HEK293 (cell line): ENCODE data around the gene SGPL1.

Experiments used
- CTCF ChIA-PET: fragments of 350-600 bp; formaldehyde crosslinking; extraction: SDS; loops from one replicate; lab custom pipeline; 2021; ENCODE audit warnings: antibody characterized with exemption; lab: Yijun Ruan, JAX
- POLR2A ChIA-PET: fragments of 300-600 bp; formaldehyde crosslinking; extraction: SDS; loops from one replicate; lab custom pipeline; 2020; ENCODE audit warnings: antibody characterized with exemption, inconsistent platforms; lab: Yijun Ruan, JAX
- H3K27ac ChIP-seq: fragments of 200-500 bp; sonication (Bioruptor generic); 2 replicates; pipeline ENCODE4 v1.5.1; 2014; ENCODE audit warnings: low read depth, low read length, control low read depth, inconsistent platforms; ENCODE audit errors: extremely low read depth
- H3K36me3 ChIP-seq, 2 experiments: fragments of 200-500 bp in 1 of 2; sonication (Bioruptor generic) in 1 of 2; 1 replicate in 1 of 2; 2 replicates in 1 of 2; pipeline ENCODE4 v1.5.1; 2014 to 2017; ENCODE audit warnings: inconsistent platforms in 2 of 2, low read length in 2 of 2; ENCODE audit not compliant: control insufficient read depth in 2 of 2, insufficient read depth in 1 of 2
- H3K4me1 ChIP-seq: fragments of 200-500 bp; sonication (Bioruptor generic); 2 replicates; pipeline ENCODE4 v1.5.1; 2014; ENCODE audit warnings: mild to moderate bottlenecking, low read length, inconsistent platforms; ENCODE audit not compliant: control insufficient read depth, insufficient read depth
- H3K4me3 ChIP-seq: 2 replicates; pipeline ENCODE4 v1.5.1; 2011; ENCODE audit warnings: low read depth, mild to moderate bottlenecking, control low read depth, low read length, moderate library complexity
- H3K9me3 ChIP-seq: fragments of 200-500 bp; sonication (Bioruptor generic); 2 replicates; pipeline ENCODE4 v1.5.1; 2014; ENCODE audit warnings: low read depth, low read length, inconsistent platforms; ENCODE audit not compliant: control insufficient read depth, insufficient read depth
- BCL11A ChIP-seq: fragments of 450-650 bp; formaldehyde crosslinking; IDR thresholded peaks from 2 replicates; pipeline ENCODE4 v1.5.1; 2016; ENCODE audit warnings: low read depth, missing biosample characterization, missing genetic modification characterization
- FEZF1 ChIP-seq: fragments of 450-650 bp; formaldehyde crosslinking; IDR thresholded peaks from 2 replicates; pipeline ENCODE4 v1.5.1; 2016; ENCODE audit warnings: missing biosample characterization, missing genetic modification characterization
- GLI4 ChIP-seq: fragments of 450-650 bp; formaldehyde crosslinking; IDR thresholded peaks from 2 replicates; pipeline ENCODE4 v1.5.1; 2016; ENCODE audit warnings: missing biosample characterization, missing genetic modification characterization
- KLF1 ChIP-seq: fragments of 450-650 bp; formaldehyde crosslinking; IDR thresholded peaks from 2 replicates; pipeline ENCODE4 v1.5.1; 2016; ENCODE audit warnings: missing biosample characterization, missing genetic modification characterization
- KLF9 ChIP-seq: fragments of 450-650 bp; formaldehyde crosslinking; IDR thresholded peaks from 2 replicates; pipeline ENCODE4 v1.5.1; 2016; ENCODE audit warnings: missing biosample characterization, missing genetic modification characterization, low read depth
- SCRT1 ChIP-seq: fragments of 450-650 bp; formaldehyde crosslinking; IDR thresholded peaks from 2 replicates; pipeline ENCODE4 v1.5.1; 2016; ENCODE audit warnings: missing biosample characterization, missing genetic modification characterization, borderline replicate concordance
- TRIM28 ChIP-seq: IDR thresholded peaks from 2 replicates; pipeline ENCODE4 v1.6.1; 2011; ENCODE audit warnings: low read length, control low read depth, borderline replicate concordance
- ZBTB17 ChIP-seq: fragments of 450-650 bp; formaldehyde crosslinking; IDR thresholded peaks from 2 replicates; pipeline ENCODE4 v1.5.1; 2016; ENCODE audit warnings: missing biosample characterization, missing genetic modification characterization
- ZBTB48 ChIP-seq: fragments of 450-650 bp; formaldehyde crosslinking; IDR thresholded peaks from 2 replicates; pipeline ENCODE4 v1.5.1; 2016; ENCODE audit warnings: missing biosample characterization, missing genetic modification characterization
- ZBTB7A ChIP-seq: fragments of 450-650 bp; formaldehyde crosslinking; IDR thresholded peaks from 2 replicates; pipeline ENCODE4 v1.5.1; 2016; ENCODE audit warnings: low read depth, missing biosample characterization, missing genetic modification characterization
- ZFP41 ChIP-seq: fragments of 450-650 bp; formaldehyde crosslinking; IDR thresholded peaks from 2 replicates; pipeline ENCODE4 v1.5.1; 2016; ENCODE audit warnings: missing biosample characterization, missing genetic modification characterization, borderline replicate concordance
- ZNF112 ChIP-seq: fragments of 450-650 bp; formaldehyde crosslinking; IDR thresholded peaks from 2 replicates; pipeline ENCODE4 v1.5.0; 2017; ENCODE audit warnings: missing biosample characterization, missing genetic modification characterization
- ZNF155 ChIP-seq: fragments of 450-650 bp; formaldehyde crosslinking; IDR thresholded peaks from 2 replicates; pipeline ENCODE4 v1.5.1; 2016; ENCODE audit warnings: missing biosample characterization, missing genetic modification characterization
- ZNF175 ChIP-seq: fragments of 450-650 bp; formaldehyde crosslinking; IDR thresholded peaks from 2 replicates; pipeline ENCODE4 v1.5.1; 2016; ENCODE audit warnings: missing biosample characterization, missing genetic modification characterization
- ZNF221 ChIP-seq: fragments of 450-650 bp; formaldehyde crosslinking; IDR thresholded peaks from 2 replicates; pipeline ENCODE4 v1.5.1; 2017; ENCODE audit warnings: missing biosample characterization, missing genetic modification characterization, borderline replicate concordance
- ZNF223 ChIP-seq: fragments of 450-650 bp; formaldehyde crosslinking; IDR thresholded peaks from 2 replicates; pipeline ENCODE4 v1.5.1; 2016; ENCODE audit warnings: missing biosample characterization, missing genetic modification characterization
- ZNF37A ChIP-seq: fragments of 450-650 bp; IDR thresholded peaks from 2 replicates; pipeline ENCODE4 v1.5.1; 2018; ENCODE audit warnings: missing biosample characterization, missing genetic modification characterization
- ZNF571 ChIP-seq: fragments of 450-650 bp; formaldehyde crosslinking; IDR thresholded peaks from 2 replicates; pipeline ENCODE4 v1.5.0; 2017; ENCODE audit warnings: missing biosample characterization, missing genetic modification characterization
- ZNF624 ChIP-seq: fragments of 450-650 bp; formaldehyde crosslinking; IDR thresholded peaks from 2 replicates; pipeline ENCODE4 v1.5.1; 2017; ENCODE audit warnings: missing biosample characterization, missing genetic modification characterization
- ZNF629 ChIP-seq: fragments of 450-650 bp; formaldehyde crosslinking; IDR thresholded peaks from 2 replicates; pipeline ENCODE4 v1.5.1; 2017; ENCODE audit warnings: missing biosample characterization, missing genetic modification characterization
- ZNF707 ChIP-seq: fragments of 450-650 bp; formaldehyde crosslinking; IDR thresholded peaks from 2 replicates; pipeline ENCODE4 v1.5.1; 2016; ENCODE audit warnings: missing biosample characterization, missing genetic modification characterization
- ZNF843 ChIP-seq: fragments of 450-650 bp; formaldehyde crosslinking; IDR thresholded peaks from 2 replicates; pipeline ENCODE4 v1.5.1; 2016; ENCODE audit warnings: missing biosample characterization, missing genetic modification characterization
- TF ChIP-seq, protein P1 (sequence below): fragments of 450-650 bp; formaldehyde crosslinking; IDR thresholded peaks from 2 replicates; pipeline ENCODE4 v1.5.1; 2016; ENCODE audit warnings: missing biosample characterization, missing genetic modification characterization
- TF ChIP-seq, protein P2 (sequence below): fragments of 450-650 bp; formaldehyde crosslinking; IDR thresholded peaks from 2 replicates; pipeline ENCODE4 v1.5.1; 2016; ENCODE audit warnings: missing biosample characterization, missing genetic modification characterization
- TF ChIP-seq, protein P3 (sequence below): fragments of 450-650 bp; formaldehyde crosslinking; IDR thresholded peaks from 2 replicates; pipeline ENCODE4 v1.5.1; 2017; ENCODE audit warnings: missing biosample characterization, missing genetic modification characterization
- TF ChIP-seq, protein P4 (sequence below): fragments of 450-650 bp; formaldehyde crosslinking; IDR thresholded peaks from 2 replicates; pipeline ENCODE4 v1.5.1; 2016; ENCODE audit warnings: missing biosample characterization, missing genetic modification characterization

Gene SGPL1

DNA sequence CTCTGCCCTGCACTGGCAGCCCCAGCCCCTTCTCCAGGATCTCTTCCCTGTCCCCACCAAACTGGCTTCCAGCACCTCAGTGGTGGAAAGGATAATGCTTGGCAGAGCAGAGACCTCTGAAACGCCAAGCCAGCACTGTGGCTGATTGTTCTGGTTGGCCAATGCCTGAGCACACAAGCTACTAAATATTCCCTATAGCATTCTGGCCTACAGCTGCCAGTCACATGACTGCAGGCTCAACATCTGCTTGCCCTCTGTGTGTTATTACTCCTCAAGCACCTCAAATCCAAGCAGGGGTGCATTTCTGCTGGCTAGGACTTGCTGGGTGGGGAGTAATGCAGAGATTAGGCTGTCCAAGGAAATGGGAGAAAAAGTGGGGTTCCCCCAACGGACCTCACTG, 36.7 kb upstream of the SGPL1 start (continued):
- TF ChIP-seq, protein P1, sequence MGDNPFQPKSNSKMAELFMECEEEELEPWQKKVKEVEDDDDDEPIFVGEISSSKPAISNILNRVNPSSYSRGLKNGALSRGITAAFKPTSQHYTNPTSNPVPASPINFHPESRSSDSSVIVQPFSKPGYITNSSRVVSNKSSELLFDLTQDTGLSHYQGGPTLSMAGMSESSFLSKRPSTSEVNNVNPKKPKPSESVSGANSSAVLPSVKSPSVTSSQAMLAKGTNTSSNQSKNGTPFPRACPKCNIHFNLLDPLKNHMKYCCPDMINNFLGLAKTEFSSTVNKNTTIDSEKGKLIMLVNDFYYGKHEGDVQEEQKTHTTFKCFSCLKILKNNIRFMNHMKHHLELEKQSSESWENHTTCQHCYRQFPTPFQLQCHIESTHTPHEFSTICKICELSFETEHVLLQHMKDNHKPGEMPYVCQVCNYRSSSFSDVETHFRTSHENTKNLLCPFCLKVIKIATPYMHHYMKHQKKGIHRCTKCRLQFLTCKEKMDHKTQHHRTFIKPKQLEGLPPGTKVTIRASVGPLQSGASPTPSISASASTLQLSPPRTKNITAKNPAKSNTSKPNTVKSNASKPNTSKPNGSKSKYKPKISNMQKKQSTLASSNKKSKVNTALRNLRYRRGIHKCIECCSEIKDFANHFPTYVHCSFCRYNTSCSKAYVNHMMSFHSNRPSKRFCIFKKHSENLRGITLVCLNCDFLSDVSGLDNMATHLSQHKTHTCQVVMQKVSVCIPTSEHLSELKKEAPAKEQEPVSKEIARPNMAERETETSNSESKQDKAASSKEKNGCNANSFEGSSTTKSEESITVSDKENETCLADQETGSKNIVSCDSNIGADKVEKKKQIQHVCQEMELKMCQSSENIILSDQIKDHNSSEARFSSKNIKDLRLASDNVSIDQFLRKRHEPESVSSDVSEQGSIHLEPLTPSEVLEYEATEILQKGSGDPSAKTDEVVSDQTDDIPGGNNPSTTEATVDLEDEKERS, result no peak
- TF ChIP-seq ZNF707 (no peak), GLI4 (tag by site-specific recombination) (no peak), ZNF629 (no peak), TRIM28 (no peak), ZBTB7A (tag by site-specific recombination) (no peak), SCRT1 (tag by site-specific recombination) (no peak)

DNA sequence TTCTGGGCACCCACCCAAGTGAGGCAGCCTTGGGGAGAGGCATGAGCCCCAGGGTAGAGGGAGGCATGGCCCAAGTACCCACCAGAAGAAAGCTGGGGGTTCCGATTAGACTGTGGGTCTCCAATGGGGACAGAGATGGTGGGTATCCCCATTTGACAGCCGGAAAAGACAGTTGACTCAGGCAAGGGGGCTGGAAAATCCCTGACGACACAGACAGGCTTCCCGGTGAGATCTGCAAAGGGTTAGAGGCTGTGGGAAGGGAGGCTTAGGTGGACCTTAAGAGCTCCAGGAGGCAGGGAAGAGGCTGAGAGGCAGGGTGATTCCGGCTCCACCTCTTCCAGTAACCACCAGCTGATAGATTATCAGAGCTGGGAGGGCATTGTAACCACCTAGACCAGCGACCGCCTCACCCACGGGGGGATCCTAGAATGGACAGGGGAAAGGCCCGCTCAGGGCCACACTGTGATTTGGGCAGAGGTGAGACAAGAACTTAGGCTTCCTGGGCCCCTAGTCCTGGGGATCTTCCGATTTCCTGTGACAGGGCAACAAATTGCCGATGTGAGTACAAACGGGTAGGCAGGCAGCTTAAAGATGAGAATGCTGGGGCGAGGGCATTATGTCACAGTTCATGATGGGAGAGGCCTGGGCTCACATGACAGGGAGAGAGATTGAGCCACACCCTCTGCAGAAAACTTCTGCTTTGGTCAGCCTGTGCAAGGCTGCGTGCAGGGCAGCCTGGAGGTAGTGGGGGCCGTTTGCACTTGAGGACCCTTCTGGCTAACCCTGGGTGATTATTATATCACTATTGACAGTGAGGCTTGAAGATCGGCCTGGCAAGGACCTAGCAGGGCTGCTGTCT, 36.0 kb upstream of the SGPL1 start:
- POLR2A ChIA-PET, result no interaction called here
- no peaks in the 10 kb centered on the region for H3K9me3 ChIP-seq
- CTCF ChIA-PET, result no interaction called here
- no peak overlapping the region for H3K4me3 ChIP-seq
- no peak overlapping the region for H3K27ac ChIP-seq
- TF ChIP-seq, protein P2, sequence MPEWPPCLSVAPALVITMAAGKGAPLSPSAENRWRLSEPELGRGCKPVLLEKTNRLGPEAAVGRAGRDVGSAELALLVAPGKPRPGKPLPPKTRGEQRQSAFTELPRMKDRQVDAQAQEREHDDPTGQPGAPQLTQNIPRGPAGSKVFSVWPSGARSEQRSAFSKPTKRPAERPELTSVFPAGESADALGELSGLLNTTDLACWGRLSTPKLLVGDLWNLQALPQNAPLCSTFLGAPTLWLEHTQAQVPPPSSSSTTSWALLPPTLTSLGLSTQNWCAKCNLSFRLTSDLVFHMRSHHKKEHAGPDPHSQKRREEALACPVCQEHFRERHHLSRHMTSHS (tag by site-specific recombination), result no peak
- TF ChIP-seq ZNF571, result no peak
- no peak for TF ChIP-seq KLF9 (tag by site-specific recombination)
- TF ChIP-seq, protein P3, sequence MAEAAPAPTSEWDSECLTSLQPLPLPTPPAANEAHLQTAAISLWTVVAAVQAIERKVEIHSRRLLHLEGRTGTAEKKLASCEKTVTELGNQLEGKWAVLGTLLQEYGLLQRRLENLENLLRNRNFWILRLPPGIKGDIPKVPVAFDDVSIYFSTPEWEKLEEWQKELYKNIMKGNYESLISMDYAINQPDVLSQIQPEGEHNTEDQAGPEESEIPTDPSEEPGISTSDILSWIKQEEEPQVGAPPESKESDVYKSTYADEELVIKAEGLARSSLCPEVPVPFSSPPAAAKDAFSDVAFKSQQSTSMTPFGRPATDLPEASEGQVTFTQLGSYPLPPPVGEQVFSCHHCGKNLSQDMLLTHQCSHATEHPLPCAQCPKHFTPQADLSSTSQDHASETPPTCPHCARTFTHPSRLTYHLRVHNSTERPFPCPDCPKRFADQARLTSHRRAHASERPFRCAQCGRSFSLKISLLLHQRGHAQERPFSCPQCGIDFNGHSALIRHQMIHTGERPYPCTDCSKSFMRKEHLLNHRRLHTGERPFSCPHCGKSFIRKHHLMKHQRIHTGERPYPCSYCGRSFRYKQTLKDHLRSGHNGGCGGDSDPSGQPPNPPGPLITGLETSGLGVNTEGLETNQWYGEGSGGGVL (tag by site-specific recombination), result no peak
- TF ChIP-seq KLF1 (tag by site-specific recombination), result peak; percentile 65; the same call in 1 of the 2 replicates
- TF ChIP-seq FEZF1, result no peak
- H3K36me3 ChIP-seq, result no peaks in the 10 kb centered on the region
- H3K4me1 ChIP-seq, result no peaks in the 10 kb centered on the region

DNA sequence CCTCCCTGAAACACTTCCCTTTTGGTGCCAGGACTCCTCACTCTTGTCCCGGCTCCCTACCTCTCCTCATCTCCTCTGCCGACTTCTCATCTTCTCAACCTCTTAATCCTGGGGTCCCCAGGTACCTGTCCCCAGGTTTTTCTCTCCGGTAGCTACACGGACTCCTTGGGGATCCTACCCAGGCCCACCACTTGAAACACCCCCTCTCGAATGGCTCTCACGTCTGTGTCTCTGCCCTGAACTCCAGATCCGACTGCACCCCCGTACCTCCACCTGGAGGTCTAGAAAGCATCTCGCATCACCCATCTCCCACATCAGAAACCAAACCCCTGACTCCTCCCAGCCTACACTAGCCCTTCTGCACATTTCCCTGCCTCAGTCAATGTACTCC, 35.4 kb upstream of the SGPL1 start:
- Histone ChIP-seq H3K4me1 (no peaks in the 10 kb centered on the region), H3K9me3 (no peaks in the 10 kb centered on the region), H3K4me3 (no peak overlapping the region), H3K27ac (no peak overlapping the region), H3K36me3 (no peaks in the 10 kb centered on the region)
- ChIA-PET CTCF (no interaction called here), POLR2A (no interaction called here)
- TF ChIP-seq ZBTB48 (tag by site-specific recombination), result no peak
- TF ChIP-seq ZNF223 (tag by site-specific recombination), result no peak
- no peak for TF ChIP-seq ZFP41 (tag by site-specific recombination)
- no peak for TF ChIP-seq FEZF1
- TF ChIP-seq ZNF112 (tag by site-specific recombination), result no peak
- TF ChIP-seq BCL11A, result no peak
- TF ChIP-seq ZNF175, result no peak
- no peak for TF ChIP-seq ZNF155 (tag by site-specific recombination)
- TF ChIP-seq, protein P2 (tag by site-specific recombination), result no peak
- no peak for TF ChIP-seq ZBTB17 (tag by site-specific recombination)
- no peak for TF ChIP-seq ZNF221
- TF ChIP-seq ZNF843 (tag by site-specific recombination), result no peak
- TF ChIP-seq, protein P4, sequence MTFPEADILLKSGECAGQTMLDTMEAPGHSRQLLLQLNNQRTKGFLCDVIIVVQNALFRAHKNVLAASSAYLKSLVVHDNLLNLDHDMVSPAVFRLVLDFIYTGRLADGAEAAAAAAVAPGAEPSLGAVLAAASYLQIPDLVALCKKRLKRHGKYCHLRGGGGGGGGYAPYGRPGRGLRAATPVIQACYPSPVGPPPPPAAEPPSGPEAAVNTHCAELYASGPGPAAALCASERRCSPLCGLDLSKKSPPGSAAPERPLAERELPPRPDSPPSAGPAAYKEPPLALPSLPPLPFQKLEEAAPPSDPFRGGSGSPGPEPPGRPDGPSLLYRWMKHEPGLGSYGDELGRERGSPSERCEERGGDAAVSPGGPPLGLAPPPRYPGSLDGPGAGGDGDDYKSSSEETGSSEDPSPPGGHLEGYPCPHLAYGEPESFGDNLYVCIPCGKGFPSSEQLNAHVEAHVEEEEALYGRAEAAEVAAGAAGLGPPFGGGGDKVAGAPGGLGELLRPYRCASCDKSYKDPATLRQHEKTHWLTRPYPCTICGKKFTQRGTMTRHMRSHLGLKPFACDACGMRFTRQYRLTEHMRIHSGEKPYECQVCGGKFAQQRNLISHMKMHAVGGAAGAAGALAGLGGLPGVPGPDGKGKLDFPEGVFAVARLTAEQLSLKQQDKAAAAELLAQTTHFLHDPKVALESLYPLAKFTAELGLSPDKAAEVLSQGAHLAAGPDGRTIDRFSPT (tag by site-specific recombination), result no peak
- no peak for TF ChIP-seq ZNF37A (tag by site-specific recombination)
- TF ChIP-seq ZNF624 (tag by site-specific recombination), result no peak
